GM21515 (cell line): ENCODE data around the gene MTHFD2L.
A peak's percentile ranks its signal among the peaks of the same experiment; 100 is the strongest.

Source experiments
- ATAC-seq: cut with Tn5 transposase; IDR thresholded peaks from one replicate; pipeline ENCODE4 v1.9.1; 2021; ENCODE audit not compliant: unreplicated experiment

MTHFD2L gene

DNA sequence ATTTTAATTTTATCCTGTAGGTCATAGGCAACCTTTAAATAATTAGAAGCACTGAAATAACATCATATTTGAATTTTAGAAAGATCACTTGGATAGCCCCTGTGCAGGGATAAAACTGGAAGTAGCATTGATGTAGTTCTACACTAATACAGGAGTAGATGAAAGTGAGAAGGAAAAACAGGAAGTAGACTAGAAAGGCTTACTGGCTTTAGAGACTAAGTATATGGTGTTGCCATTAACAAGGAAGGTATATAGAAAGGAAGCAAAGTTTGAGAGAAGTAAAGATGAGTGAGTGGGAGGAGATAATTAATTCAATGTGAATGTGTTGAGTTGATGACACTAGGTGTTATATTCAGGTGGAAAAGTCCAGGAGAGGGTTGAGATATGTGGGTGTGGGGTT is 77.2 kb downstream of the MTHFD2L start:
- peak; percentile 90 for ATAC-seq

DNA sequence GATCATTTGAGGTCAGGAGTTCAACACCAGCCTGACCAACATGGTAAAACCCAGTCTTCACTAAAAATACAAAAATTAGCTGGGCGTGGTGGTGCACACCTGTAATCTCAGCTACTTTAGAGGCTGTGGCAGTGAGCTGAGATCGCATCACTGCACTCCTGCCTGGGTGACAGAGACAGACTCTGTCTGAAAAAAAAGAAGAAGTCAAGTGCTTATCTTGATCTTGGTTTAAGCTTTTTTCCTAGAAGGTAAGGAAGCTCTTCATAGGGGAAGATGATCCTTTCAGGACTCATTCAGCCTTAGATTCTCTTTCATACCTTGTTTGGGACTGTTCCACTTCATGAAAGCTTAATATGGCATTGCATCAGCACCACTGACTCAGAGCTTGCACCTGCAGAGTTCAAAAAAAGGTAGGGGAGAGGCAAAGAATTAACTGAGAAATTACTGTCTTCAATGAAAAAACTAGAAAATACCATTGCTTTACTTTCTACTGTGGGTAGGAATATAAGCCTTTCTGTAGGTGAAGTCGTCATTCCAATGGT is 79.6 kb downstream of the MTHFD2L start:
- ATAC-seq = no peak

GRCh38 chr4:74244049-74244448 is 86.1 kb downstream of the MTHFD2L start:
- ATAC-seq = no peak

DNA sequence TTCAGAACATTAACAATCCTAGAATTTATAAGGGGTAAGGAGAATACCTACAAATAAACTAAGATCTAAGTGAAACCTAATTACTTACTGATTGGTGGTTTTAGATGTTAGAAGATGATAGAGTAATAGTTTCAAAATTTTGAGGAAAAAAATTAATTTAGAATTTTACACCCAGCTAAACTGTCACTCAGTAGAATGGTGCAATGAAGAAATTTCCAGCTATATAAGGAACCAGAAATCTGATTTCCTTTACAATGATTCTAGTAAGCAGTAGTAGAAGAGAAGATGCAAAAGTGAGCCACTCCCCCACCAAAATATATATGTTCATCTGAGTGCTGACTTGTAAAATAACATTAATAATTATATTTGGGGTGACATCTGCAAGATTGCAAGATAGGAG is 95.0 kb downstream of the MTHFD2L start:
- no peak for ATAC-seq

DNA sequence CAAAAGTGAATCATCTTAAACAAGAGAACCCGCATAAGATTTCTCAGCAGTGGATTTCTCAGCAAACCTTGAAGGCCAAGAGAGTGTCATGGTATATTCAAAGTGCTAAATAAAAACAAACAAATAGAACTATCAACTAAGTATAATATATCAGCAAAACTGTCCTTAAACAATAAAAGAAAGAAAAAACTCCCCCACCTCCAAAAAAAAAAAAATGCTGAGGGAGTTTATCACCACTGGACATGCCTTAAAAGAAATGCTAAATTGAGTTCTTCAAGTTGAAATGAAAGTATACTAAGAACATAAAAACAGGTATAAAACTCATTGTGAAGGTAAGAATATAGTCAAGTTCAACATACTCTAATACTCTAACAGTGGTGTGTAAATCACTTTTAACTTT is 96.5 kb downstream of the MTHFD2L start:
- no peak for ATAC-seq

- ATAC-seq = no peak
Observed at GRCh38 chr4:74255096-74255495, 97.2 kb downstream of the MTHFD2L start.

GRCh38 chr4:74258963-74259362 is 101.0 kb downstream of the MTHFD2L start:
- ATAC-seq = no peak

- no peak for ATAC-seq
Observed at GRCh38 chr4:74260036-74260435, 102.1 kb downstream of the MTHFD2L start.

- ATAC-seq = no peak
Observed at GRCh38 chr4:74262522-74262921, 104.6 kb downstream of the MTHFD2L start.

- ATAC-seq = no peak
Observed at GRCh38 chr4:74263551-74263950, 105.6 kb downstream of the MTHFD2L start.

- no peak for ATAC-seq
Observed at GRCh38 chr4:74266081-74266480, 108.2 kb downstream of the MTHFD2L start.

DNA sequence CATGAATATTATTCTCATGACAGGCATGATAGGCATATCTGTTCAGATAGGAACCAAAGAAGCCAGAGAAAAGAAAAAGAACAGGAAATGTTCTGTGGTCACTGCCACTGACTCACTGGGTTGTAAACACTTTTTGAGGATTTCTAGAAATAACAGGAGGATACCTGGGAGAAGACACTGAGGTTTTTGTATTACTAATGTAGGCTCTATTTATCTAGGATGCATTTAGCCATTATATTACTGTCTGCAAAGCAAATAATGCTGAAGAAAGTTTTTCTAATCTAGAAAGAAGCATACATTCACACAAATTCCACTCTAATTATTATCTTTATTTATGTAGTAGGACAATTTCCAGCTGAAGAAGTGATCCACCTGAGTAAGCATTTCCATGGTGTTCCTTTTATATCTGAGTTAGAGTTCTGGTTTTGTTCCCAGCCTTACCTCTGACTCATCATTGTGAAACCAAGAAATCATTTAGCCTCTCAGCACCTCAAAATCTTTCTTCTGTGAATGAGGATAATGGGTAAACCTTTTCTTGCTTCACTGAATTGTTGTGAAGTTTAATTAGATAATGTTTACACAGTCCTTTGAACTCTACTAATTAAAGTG is 110.2 kb downstream of the MTHFD2L start:
- ATAC-seq = no peak

DNA sequence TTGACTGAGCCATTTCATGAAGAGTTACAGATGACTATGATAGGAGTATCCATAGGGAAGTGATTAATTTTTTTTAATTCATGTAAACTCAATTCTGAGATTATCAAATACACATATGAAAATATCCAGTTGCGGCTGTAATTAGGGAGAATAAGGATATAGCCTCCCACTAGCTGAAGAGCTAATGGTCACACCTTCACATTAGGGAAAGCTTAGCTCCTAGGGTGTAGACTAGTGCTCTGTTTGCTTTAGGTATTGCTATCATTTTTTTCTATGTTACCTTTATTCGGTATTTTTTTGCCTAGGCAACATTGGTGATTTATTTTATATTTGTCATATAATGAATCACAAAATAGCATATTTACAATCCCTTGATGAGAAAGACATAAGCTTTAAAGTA is 110.7 kb downstream of the MTHFD2L start:
- no peak for ATAC-seq

DNA sequence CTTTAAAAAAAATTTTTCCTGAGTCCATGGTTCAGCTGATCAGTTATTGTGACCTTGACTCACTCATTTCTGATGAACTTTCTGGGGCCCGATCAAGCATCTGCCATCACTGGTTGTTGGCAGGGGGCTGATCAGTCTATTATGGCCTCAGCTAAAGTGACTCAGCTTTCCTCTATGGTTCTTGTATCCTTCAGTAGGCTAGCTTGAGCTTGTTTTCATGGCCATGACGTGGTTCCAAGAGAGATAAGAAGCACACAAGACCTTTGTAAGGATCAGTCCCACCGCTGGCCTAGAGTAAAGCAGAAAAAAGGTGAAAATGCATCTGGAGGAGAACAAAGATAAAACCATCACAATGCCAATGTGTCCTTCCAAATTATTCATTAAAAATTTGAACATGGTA is 120.6 kb downstream of the MTHFD2L start:
- ATAC-seq = no peak

GRCh38 chr4:74279716-74280115 is 121.8 kb downstream of the MTHFD2L start:
- ATAC-seq = no peak

GRCh38 chr4:74282926-74283325 is 125.0 kb downstream of the MTHFD2L start:
- ATAC-seq = no peak

DNA sequence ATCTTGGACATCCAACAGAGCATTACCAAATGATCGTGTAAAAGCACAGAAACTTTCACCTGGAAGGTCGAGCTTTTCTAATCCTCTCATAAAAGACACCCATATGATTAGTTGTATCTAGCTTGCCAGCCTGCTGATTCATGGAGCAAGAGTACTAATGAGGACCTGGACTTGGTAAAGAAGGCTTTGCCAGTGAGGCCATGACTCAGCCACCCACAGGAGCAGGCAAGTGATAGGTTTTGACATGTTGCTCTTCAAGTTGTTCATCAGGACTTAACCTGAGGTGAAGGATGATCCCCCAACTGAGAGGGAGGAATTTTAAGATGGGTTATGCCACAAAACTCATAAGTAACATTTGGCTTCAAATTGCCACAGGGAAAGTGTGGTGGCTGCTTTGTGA is 125.7 kb downstream of the MTHFD2L start:
- ATAC-seq = no peak

DNA sequence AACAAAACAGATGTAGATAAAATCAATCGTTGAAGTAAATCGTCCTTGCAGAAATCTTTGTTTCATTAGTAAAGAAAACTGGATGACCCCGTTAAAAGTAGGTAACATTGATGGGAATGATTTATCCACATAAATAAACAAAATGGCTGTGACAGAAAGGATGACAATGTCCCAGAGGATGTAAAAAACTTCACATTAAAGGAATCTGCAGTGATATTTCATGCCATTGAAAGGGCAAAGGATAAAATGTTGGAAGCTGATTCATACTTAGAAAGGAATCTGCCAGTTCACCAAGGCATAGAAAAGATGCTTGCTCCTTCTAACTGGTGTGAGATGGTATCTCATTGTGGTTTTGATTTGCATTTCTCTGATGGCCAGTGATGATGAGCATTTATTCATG is 126.1 kb downstream of the MTHFD2L start:
- ATAC-seq = no peak

- no peak for ATAC-seq
Observed at GRCh38 chr4:74287164-74287563, 129.2 kb downstream of the MTHFD2L start.

GRCh38 chr4:74287791-74288190 is 129.9 kb downstream of the MTHFD2L start:
- ATAC-seq = no peak

GRCh38 chr4:74291471-74291870 is 133.6 kb downstream of the MTHFD2L start:
- ATAC-seq = no peak

DNA sequence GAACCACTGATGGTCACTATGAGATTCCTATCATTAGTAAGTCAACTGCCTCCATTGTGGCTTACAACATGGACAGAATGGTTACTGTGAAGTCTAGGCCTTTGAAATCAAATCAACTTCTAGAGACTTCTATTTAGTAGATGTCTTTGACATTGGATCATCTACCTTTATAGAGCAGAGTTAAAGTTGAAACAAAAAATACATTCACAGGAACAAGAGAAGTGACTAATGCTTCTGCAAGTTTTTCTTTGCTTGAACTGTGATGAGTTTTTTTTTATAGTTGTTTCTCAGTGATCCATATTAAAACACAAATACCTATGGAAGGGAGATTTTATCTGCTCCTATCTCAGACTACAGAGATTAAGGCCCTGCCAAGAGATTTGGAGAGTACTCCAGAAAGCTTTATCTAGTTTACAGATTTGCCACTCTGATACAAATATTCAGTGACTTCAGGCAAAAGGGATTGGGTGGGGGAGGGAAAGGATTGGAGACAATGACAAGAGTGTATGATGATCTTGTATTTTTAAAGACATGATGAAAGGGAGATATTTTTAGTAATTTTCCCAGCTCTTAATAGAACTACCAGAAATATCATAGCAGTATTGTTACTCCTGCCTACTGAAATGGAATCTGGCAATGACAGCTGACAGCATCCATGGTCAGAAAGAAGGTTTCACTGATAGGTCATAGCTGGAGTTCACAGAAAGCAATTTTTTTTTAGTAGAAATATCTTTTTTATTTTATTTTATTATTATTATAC is 134.4 kb downstream of the MTHFD2L start:
- ATAC-seq = no peak

- ATAC-seq = no peak
Observed at GRCh38 chr4:74293558-74293957, 135.6 kb downstream of the MTHFD2L start.
